GM10847 (cell line): Measurements from ENCODE around the gene GREB1.

Experiments
- POLR2A ChIP-seq: IDR thresholded peaks from 2 replicates; pipeline ENCODE4 v1.6.1; 2011; ENCODE audit not compliant: insufficient read length; ENCODE audit errors: extremely low read depth

Gene GREB1

GRCh38 chr2:11657195-11657594 is 123.3 kb downstream of the GREB1 start:
- no peak for TF ChIP-seq POLR2A

- no peak for TF ChIP-seq POLR2A
Observed at GRCh38 chr2:11657646-11658045, 123.8 kb downstream of the GREB1 start.

GRCh38 chr2:11658208-11659114 is 124.6 kb downstream of the GREB1 start:
- TF ChIP-seq POLR2A: no peak

GRCh38 chr2:11659115-11659475 is 125.2 kb downstream of the GREB1 start:
- TF ChIP-seq POLR2A: no peak

GRCh38 chr2:11659851-11660250 is 126.0 kb downstream of the GREB1 start:
- TF ChIP-seq POLR2A: no peak

- TF ChIP-seq POLR2A: no peak
Observed at GRCh38 chr2:11661891-11662435, 128.1 kb downstream of the GREB1 start.

- no peak for TF ChIP-seq POLR2A
Observed at GRCh38 chr2:11662882-11663281, 129.0 kb downstream of the GREB1 start.

- no peak for TF ChIP-seq POLR2A
Observed at GRCh38 chr2:11663427-11663826, 129.6 kb downstream of the GREB1 start.

- no peak for TF ChIP-seq POLR2A
Observed at GRCh38 chr2:11665028-11665427, 131.2 kb downstream of the GREB1 start.

- TF ChIP-seq POLR2A: no peak
Observed at GRCh38 chr2:11665510-11666362, 131.9 kb downstream of the GREB1 start.

- no peak for TF ChIP-seq POLR2A
Observed at GRCh38 chr2:11667194-11667593, 133.3 kb downstream of the GREB1 start.

GRCh38 chr2:11667866-11668637 is 134.2 kb downstream of the GREB1 start:
- no peak for TF ChIP-seq POLR2A

GRCh38 chr2:11669454-11670291 is 135.8 kb downstream of the GREB1 start, which contains the start of gene NTSR2:
TSS of gene NTSR2 (minus strand) at chr2:11670195. CDS start at chr2:11670129, 66 bp downstream.
- TF ChIP-seq POLR2A: no peak

- TF ChIP-seq POLR2A: no peak
Observed at GRCh38 chr2:11672407-11672806, 138.6 kb downstream of the GREB1 start.
